HG03139 (cell line): ENCODE measurements around the gene RASD1.

Experiments used
- ATAC-seq: cut with Tn5 transposase; IDR thresholded peaks from one replicate; pipeline ENCODE4 v1.9.1; 2021; ENCODE audit not compliant: unreplicated experiment

Gene RASD1

DNA sequence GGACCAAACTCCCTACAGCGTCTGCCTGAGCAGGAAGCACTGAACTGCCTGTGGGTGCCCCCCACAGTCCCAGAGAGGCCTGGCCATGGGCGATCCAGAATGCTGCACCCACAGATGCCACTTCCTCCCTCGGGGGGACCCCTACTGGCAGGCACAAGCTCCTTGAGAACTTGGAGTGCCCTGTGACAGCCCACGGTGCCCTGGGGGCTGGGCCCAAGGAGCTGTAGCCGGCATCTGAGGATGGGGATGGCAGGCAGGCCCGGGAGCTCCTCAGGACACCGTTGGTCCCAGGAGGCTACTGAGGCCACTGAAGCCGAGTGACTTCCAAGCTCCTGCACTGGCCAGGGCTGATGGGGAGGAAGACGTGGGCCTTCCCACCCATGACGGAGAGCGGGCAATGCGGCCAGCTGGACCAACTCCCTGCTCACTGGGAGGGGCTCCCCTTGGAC is 15.1 kb upstream of the RASD1 start:
- ATAC-seq = no peak

DNA sequence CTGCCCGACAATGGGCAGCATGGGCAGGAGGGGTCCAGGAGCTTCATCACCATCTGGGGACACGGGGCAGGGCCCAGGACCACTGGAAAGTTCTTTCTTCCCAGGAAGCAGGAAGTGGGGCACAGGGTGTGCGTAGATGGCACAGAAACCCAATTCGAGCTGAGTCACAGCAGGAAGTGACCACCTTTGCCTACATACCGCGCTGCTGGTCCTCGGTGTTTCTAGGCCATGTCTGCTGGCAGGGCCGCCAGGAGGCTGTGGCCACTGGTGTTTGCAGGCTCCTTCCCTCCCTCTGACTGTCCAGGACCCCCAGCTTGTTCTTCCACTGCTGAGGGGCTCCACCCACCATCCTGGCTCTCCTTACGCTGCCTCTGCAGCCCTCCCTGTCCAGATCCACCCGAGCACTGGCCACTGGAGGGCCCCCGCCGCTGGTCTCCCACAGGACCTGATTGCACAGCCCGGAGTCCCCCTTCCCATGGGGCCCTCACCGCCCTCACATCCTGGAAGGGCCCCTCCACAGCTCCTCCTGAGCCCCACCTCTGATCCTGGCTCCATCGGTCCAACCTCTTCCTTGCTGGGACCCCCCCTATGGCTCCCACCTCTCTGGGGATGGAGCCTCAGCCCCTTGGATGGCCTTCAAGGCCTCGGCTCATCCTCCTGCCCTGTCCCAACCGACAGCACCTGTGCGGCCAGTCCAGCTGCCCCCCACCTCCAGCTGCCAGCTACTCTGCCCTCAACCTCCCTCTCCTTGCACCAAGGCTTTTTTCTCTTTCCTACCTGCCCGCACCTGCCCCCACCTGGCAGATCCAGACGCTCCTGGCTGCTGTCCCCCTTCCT is 14.5 kb upstream of the RASD1 start:
- ATAC-seq = no peak

DNA sequence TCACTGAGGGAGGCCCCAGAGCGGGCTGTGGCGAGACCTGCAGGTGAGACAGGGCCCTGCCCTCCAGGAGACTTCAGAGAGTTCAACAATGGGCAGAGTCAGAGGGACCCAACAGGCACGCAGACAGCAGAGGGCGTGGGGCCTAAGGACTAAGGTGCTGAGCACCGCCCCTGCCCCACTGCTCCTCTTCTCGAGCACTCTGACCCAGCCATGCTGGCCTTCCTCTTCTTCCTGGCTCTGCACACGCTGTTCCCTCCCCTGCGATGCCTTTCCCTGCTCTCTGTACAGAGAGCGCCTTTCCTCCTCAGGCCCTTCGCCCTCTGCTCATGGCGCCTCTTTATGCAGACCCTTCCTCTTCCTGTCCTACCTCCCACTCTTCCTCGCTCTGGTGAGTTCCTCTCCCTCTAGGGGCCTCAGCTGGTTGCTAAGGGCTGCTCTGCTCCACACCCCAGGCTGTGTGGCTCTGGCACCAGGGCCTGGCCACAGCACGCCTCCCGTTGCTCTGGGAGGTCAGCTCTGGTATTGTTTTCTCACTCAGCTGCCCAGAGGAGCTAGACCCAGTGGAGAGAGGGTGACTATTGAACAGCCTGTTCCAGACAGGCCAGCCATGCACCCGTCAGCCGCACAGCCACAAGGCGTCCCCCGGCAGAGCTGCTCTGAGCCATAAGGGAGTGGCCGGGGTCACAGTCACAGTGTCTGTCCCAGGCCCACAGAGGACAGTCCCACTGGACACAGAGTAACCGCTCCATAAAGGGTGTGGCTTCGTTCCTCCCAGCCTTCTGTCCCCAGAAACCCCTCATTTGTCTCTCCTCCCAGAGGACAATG is 13.6 kb upstream of the RASD1 start:
- no peak for ATAC-seq

DNA sequence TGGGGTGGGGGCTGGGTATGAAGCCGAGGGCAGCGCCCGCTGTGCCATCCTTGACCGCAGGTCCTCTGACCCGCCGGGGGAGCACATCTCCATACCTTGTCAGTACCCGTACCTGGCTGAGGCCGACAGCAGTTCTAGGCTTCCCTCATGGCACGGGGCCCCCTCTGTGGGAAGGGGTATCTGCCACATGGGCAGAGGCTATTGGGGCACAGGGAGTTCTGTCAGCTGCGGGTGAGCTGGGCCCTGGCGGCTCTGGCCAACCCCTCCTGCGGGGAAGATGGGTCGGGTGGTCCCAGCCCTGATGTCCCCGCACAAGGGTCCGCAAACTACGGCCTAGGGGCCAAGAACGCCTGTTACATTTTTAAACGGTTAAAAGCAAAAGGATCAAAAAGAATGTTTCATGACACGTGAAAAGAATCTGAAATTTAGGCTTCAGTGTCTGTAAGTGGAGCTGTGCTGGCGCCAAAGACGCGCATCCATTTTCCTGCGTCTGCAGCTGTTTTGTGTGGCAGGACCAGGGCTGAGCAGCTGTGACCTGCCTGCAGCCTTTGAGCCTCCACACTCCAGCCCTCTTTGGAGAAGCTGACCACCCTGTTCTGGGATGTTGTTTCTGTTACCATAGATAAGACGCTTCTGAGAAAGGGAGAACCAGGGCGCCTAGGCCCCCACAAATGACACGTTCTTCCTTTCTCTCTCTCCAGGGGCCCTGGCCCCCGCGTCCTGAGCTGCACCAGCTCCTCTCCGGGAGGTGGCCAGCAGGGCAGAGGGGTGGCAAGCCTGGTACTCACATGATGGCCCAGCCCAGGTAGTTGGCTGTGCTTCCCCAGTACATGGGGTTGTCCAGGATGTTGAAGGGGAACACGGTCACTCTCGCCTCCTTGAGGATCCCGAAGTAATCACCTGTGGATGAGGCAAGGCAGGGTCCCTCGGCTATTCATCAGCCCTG is 12.7 kb upstream of the RASD1 start:
- no peak for ATAC-seq

DNA sequence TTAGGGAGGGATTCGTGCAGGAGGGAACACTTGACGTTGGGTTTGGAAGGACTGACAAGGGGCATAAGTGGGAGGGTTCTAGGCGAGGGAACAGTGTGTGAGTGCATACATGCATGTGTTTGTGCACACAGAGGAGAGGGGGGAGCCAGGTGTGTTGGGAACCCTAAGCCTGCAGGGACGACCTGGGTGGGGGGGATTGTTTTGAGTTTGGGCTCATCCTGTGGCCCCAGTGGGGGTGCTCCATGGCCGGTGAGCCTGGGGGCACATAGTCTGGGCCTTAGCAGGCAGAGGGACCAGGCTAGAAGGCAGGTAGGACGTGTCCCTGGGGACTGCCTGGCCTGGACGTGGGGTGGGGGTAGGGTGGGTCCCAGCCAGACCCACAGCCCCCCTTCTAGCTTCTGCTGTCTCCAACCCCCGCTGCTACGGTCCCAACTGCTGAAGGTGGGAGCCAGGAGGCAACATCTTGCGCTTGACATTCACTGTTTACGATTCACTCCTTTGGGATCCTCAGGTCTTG is 11.9 kb upstream of the RASD1 start:
- no peak for ATAC-seq

DNA sequence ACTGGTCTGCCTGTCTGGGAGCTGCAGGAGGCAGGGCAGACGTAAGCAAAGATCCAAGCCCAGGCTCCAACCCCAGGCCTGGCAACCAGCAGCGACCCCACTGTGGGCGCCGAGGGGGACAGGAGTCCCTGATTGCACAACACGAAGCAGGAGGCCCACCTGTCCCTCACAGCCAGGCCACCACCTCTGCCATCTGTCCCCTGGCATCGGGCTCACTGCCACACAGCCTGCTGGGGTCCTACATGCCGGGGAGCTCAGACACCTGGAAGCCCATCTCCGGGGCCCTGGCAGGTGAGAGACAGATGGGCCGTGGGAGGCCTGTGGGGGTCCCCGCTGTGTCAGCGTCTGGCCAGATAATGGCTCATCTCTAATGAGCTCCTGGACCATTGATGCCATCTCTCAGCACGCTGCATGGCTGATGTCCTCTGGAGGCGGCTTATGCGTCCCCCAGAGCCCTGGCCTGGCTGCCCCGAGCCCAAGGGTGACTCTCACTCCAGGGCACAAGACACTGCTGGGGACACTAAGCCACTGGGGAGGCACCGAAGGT is 11.3 kb upstream of the RASD1 start:
- no peak for ATAC-seq

DNA sequence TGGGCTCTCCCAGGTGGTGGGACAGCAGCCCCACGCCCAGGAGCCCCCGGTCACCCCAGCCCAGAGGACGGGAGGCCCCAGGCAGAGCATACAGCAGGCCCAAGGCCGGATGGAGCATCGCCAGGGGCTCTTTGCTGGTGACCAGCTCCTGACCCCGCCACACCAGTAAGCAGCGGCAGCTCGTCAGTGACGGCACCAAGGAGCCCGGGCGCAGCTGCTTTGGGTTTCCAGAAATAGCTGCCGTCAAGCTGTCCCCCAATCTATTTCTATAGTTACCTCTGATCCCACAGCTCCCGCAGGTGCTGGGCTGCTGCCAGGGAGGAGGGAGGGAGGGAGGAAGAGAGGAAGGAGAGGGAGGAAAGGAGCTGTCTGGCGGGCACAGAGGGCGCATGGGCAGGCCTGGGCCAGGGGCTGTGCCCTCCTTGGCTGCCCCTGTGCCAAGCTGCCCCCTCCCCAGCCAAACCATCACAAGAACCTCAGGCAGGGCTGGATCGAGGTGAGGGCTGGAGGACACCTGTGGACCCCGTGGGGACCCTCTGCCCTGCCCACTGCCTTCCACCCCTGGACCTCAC is 10.8 kb upstream of the RASD1 start:
- no peak for ATAC-seq

DNA sequence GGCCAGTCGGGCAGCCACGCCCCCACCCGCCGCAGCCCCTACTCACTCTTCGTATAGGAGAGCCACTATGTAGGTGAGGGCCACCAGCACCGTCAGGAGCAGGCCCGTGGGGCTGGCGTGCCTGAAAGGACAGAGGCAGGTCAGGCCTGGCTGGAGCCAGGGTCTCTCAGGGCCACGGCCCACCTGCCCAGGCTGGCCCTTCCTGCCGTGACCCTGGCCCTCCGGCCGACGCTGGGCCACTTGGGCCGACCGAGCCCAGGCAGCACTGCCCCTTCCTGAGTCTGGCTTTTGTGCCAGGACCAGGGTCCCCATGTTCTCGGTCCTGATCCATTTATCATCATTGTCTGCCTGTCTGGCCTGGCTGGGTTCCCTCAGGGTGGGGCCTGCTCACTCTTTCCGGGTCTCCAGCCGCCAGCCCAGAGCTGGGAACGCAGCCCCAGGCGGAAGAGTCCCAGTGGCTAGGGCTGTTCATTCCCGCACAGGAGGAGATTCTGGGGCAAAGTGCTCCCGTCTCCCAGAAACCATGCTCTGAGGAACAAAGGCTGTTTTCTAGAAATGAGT is 10.1 kb upstream of the RASD1 start:
- ATAC-seq = no peak

DNA sequence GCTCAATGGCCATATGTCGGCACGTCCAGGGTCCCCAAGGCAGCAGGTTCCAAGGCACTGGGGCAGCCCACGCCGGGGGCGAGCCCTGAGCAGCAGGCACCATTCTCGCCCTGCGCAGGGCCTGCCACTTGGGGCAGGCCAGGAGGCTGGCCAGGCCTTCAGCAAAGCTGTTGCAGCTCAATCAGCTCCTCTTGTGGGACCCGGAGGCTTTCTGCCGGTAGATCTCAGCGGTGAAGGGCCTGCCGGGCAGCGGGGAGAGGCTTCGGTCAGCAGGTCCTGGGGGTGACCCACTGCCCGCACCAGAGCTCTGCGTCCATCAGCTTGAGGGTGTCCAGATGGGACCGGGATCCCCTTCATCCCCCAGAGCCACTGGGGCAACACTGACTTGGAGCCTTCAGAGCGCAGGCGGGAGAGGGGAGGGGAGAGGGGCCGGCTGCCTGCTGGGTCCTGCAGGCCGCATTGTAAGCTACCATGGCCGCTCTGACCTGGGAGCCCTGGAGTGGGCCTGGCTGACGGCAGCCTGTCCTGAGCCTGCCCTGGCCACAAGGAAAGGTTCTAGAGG is 9.5 kb upstream of the RASD1 start:
- ATAC-seq = no peak

DNA sequence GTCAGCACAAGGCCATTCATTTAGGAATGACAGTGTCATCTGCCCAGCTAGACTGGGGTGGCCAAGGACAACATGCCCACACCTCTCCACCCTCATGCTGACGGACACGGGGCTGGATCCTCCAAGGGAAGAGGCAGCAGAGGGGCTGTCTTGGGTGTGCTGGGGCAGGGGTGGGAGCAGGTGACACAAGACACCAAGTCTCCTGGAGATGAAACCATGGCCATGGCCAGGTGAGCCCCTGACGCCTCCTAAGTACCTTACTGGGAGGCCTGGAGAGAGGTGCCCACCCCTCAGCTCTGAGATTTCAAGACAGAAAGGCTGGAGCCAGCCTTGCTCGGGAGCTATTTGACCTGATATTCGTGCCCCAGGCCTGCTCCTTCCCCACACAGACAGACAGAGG is 9.0 kb upstream of the RASD1 start:
- ATAC-seq = no peak

DNA sequence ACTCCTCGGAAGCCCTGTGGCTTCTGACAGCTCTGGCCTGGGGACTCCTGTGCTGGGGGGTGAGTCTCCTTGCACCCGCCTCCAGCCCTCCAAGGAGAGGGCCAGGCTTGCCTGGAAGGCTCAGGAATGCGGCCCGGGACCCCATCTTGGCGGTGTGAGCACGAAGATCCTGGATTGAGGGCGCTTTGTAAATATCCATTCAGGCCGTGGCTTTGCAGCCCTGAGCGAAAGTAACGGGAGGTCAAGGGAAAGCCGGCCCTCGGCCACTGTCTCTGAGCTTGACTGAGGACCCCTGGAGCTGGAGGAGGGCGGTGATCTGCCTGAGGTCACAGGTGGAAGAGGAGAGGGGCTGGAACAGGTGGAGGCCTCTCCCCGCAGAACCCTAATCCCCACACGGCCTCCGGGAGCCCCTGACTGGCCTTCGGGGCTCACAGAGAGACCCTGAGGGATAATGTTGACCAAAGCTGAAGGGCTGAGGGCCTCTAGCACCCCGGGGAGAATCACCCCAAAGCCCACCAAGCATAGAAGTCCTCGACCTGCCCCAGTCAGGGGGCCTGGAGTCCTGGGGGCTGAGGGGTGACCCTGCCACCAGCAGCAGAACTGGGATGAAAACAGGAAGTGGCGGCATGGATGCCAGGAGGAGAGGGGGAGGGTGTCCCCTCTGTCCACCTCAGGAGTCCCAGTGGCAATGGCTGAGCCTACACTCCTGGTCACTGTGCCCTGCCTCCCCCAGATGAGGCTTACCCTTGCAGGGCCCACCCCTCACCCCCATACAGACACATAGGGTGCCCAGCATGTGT is 8.3 kb upstream of the RASD1 start:
- ATAC-seq = no peak

DNA sequence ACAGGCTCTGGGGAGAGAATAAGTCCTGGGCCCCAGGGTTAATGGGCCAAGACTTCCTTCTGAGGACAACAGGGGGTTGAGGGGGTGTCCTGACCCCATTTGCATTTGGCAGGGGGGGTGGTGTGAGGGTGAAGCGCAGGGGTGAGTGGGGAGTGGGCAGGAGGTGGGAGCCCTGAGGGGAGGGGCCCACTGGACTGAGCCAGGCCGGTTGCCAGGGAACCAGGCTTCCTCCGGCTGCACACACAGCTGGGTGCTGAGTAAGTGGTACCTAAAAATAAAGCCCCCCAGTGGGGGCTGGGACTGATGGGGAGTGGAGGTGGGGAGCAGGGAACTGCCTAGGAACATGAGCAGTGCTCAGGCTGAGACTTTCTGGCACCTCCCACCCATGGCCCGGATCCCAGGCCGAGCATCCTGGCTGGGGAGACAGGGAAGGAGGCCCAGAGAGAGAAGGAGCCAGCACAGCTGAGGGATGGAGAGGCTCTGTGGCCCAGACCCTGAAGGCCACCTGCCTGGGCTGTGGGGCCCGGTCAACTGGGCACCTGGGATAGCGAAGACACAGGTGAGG is 7.5 kb upstream of the RASD1 start:
- ATAC-seq = no peak

DNA sequence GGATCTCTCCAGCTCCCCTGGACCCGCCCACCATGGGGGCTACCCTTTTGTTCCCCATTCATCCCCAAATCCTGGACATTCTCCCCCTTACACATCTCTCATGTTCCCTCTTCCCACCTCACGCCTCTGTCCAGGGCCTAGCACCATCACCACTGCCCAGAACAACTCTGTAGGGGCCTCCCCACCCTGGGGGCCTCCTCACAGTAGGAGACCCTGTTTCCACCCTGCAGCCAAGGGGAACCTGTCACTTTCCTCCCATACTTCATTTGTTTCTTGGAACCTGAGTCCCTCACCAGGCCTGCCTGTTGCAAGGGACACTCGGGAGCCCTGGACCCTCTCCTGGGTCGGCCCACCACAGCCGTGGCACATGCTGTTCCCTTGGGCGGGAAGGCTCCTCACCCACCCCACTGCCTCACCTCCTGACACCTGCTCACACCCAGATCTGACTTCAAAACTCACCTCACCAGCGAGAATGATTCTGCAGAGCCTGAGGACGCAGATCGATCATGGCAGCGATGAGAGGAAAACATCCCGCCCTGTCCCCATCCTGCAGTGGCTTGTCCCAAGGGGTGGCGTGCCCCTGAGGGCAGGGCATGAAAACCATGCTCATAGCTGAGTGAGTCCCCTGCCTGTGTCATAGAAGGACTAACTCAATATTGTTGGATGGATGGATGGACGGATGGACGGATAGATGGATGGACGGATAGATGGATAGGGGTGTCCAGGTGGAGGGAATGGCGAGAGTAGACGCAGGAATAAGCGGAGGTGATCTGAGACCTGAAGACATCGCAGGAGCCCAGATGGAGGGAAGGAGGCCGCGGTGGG is 6.8 kb upstream of the RASD1 start:
- ATAC-seq = no peak

DNA sequence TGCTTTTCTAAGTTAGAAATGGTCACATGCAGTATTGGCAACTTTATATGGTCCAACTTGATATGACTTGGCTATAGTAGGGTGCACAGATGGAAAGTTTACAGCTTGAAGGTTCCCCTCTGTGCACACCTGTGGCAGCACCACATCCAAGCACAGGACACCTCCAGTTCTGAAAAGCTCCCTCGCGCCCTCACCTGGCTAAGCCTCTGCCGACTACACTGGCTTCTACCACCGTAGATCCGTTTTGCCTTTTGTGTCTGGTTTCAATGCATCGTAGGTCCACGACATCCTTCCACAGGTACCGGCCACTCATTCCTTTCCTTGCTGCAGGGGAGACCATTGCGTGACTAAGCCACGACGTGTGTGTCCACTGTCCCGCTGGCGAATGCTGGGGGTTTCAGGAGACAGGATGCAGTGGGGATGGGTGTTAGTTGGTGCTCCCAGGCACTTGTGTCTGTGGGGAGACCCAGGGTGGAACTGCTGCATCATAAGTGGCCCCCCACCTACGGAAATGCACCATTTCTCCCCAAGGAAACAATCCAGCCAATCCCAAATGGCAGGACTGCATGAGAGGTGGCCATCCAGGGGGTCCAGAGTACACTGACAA is 4.9 kb upstream of the RASD1 start:
- ATAC-seq = no peak

DNA sequence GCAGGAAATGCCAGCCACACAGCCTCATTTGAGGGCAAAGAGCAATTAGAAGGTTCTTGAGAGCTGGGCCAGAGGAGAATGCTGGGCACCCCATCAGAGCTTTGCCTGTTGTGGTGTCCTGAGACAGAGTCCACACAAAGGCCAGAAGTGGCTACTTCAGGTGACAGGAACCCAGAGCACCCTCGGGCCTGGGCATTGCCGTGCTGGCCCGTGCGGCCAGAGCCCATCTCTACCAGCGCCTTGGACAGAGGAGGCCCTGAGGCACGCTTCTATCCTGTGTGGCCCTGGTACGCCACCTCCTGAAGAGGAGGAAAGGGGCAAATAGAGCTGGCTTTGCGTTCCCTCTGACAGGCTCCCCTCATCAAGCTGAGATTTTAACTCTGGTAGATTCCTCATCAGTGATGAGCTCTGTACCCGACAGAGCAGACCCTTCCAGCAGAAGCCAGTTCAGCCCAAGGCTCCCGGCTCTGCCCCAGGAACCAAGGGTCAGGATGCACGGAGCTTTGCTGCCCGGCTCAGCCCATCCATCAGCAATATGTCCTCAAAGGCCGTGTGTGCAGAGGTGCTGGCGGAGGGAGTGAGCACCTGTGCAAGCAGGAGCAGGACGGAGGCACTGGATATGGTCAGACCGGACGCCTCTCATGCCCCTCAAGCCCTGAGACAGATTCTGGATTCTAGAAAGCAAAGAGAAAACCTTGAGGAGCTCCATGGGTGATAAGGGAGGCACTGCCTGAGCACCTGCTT is 3.4 kb upstream of the RASD1 start:
- ATAC-seq = no peak

DNA sequence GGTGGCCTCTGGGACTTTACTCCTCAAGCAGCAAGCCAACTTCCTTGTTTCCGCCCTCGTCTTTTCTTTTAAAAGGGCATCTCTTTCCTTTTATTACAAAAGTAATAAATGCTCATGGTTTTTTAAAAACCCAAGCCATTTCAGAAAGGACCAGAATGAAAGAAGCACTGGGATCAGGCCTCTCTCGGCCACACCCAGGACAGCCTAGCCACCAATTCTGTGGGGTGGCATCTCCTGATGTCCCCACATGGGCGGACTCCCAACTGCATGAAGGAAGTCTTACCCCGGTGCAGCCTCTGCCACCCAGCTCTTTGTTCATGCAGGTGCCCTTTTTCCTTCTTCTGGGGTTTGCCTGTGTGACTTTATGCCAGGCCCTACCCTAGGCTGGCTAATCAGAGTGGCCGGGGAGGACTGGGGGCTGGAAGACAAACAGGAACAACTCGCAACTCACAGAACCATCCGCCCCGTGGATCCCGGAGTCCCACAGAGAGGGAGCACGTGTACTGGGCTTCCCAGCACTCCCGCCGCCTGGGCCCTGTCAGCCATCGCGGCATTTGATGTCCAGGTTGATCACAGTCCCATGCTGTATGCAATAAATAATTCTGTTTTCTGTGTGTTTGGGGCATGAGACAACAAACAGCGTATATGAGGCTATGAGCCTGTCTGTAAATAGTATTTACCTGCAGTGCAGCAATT is 2.6 kb upstream of the RASD1 start:
- no peak for ATAC-seq
